Calu3 (cell line): ENCODE results near the gene FNIP1. TPM values are rescaled to one million over a fixed set of nuclear protein-coding genes. Genes with fewer than 3 reads are reported as not detected.
"Not testable (repeated sequence)": the region's sequence is repeated elsewhere in the genome, so short reads cannot be mapped to it uniquely, and the experiment has no call there.

Source experiments
- BruUV-seq: library from RNA; stranded (reverse); fragments of 400-500 nt; replicated peaks from 2 replicates; lab custom pipeline; 2021; lab: Mats Ljungman, UMichigan
- CTCF ChIA-PET: fragments of 300-600 bp; sonication (Branson Sonifier 250); formaldehyde crosslinking; loops from one replicate; lab custom pipeline; 2022; ENCODE audit warnings: antibody characterized with exemption; lab: Charles Lee
- DNase-seq: peaks from one replicate; pipeline ENCODE4 v3.0.0; 2022
- H3K27ac Mint-ChIP-seq: one replicate; pipeline ENCODE4 v1.8.0; 2022; ENCODE audit warnings: mixed read lengths; ENCODE audit not compliant: unreplicated experiment
- H3K27me3 Mint-ChIP-seq: one replicate; pipeline ENCODE4 v1.8.0; 2022; ENCODE audit warnings: mixed read lengths; ENCODE audit not compliant: unreplicated experiment
- H3K36me3 Mint-ChIP-seq: one replicate; pipeline ENCODE4 v1.8.0; 2022; ENCODE audit warnings: mild to moderate bottlenecking, moderate library complexity, mixed read lengths; ENCODE audit not compliant: insufficient read depth, unreplicated experiment
- H3K4me1 Mint-ChIP-seq: one replicate; pipeline ENCODE4 v1.8.0; 2022; ENCODE audit warnings: mild to moderate bottlenecking, low read depth, mixed read lengths; ENCODE audit not compliant: unreplicated experiment
- H3K4me3 Mint-ChIP-seq: one replicate; pipeline ENCODE4 v1.8.0; 2022; ENCODE audit warnings: mild to moderate bottlenecking, low read depth, moderate library complexity, mixed read lengths; ENCODE audit not compliant: unreplicated experiment
- H3K9me3 Mint-ChIP-seq: one replicate; pipeline ENCODE4 v1.8.0; 2022; ENCODE audit warnings: low read depth, mixed read lengths; ENCODE audit not compliant: unreplicated experiment
- CTCF ChIP-seq: fragments of 200-600 bp; IDR thresholded peaks from one replicate; pipeline ENCODE4 v1.8.0; 2022; ENCODE audit warnings: antibody characterized with exemption; ENCODE audit not compliant: unreplicated experiment
- intact Hi-C: fragments of 100-400 bp; cut with micrococcal nuclease; formaldehyde crosslinking; loops from one replicate; pipeline ENCODE4 v1.10.0; 2022; ENCODE audit not compliant: unreplicated experiment
- total RNA-seq: library from RNA; stranded (reverse); gene quantifications from 2 replicates; pipeline ENCODE4 v1.2.3, GENCODE V29; 2022

The FNIP1 gene
- total RNA-seq, 1 experiment from 2014 or later, result 46.0 TPM

GRCh38 chr5:131622633-131623032, 174.2 kb downstream of the FNIP1 start:
- no peak for DNase-seq
- H3K4me1 Mint-ChIP-seq, result peaks cover 37% of the 10 kb centered on the region
- BruUV-seq, result no TSS peak

GRCh38 chr5:131621164-131621563, 175.7 kb downstream of the FNIP1 start:
- H3K9me3 Mint-ChIP-seq, H3K36me3 Mint-ChIP-seq, BruUV-seq, CTCF ChIA-PET, DNase-seq, H3K27me3 Mint-ChIP-seq, intact Hi-C loops, H3K27ac Mint-ChIP-seq, H3K4me3 Mint-ChIP-seq: not testable (repeated sequence)
- H3K4me1 Mint-ChIP-seq, result peaks cover 37% of the 10 kb centered on the region

More at GRCh38 chr5:131622633-131623032, 174.2 kb downstream of the FNIP1 start:
- Mint-ChIP-seq H3K4me3 (no peak overlapping the region), H3K27ac (no peak overlapping the region), H3K9me3 (peaks cover 5% of the 10 kb centered on the region), H3K36me3 (no peaks in the 10 kb centered on the region), H3K27me3 (no peaks in the 10 kb centered on the region)
- CTCF ChIA-PET, result no interaction called here
- TF ChIP-seq CTCF, result no peak
- intact Hi-C loops, result no loop called here

GRCh38 chr5:131619102-131619501, 177.7 kb downstream of the FNIP1 start:
- CTCF ChIA-PET, result no interaction called here
- Mint-ChIP-seq H3K27ac (no peak overlapping the region), H3K4me1 (peaks cover 45% of the 10 kb centered on the region), H3K4me3 (no peak overlapping the region), H3K36me3 (peaks cover 13% of the 10 kb centered on the region), H3K27me3 (no peaks in the 10 kb centered on the region), H3K9me3 (peaks cover 3% of the 10 kb centered on the region)
- BruUV-seq, result no TSS peak
- no peak for DNase-seq
- TF ChIP-seq CTCF, result no peak
- intact Hi-C loops, result no loop called here

- H3K4me3 Mint-ChIP-seq, result no peak overlapping the region
- CTCF ChIA-PET, result interaction anchor here (0.7 kb wide), 1 partner anchor 1301 kb away, joined by 3 read pairs; no protein-coding TSS in a partner anchor
Observed at GRCh38 chr5:131617140-131617822, 179.5 kb downstream of the FNIP1 start.

More at GRCh38 chr5:131617140-131617822, 179.5 kb downstream of the FNIP1 start:
- H3K27ac Mint-ChIP-seq, result no peak overlapping the region
- peaks cover 26% of the 10 kb centered on the region for H3K4me1 Mint-ChIP-seq
- H3K36me3 Mint-ChIP-seq, result peaks cover 18% of the 10 kb centered on the region
- H3K9me3 Mint-ChIP-seq, result no peaks in the 10 kb centered on the region
- intact Hi-C loops, result no loop called here
- no TSS peak for BruUV-seq
- TF ChIP-seq CTCF, result no peak
- H3K27me3 Mint-ChIP-seq, result no peaks in the 10 kb centered on the region
- DNase-seq, result no peak
